ENCODE data around the gene KATNB1. TPM values are rescaled to one million over a fixed set of nuclear protein-coding genes. Genes with fewer than 3 reads are reported as not detected.

KATNB1 gene
- total RNA-seq, 2 experiments from 2014 or later: 21.0 to 22.3 TPM

- Histone ChIP-seq H3K27me3 (ENCODE audit: control insufficient read depth in 1 of 2, insufficient read depth in 2 of 2, low read length in 2 of 2) (no peaks in the 10 kb centered on the region), H3K27ac (ENCODE audit: low read depth in 1 of 2, low read length in 2 of 2) (peak overlapping the region; percentile 60 to 77), H3K4me3 (ENCODE audit: low read length) (peak overlapping the region; percentile 78), H3K4me1 (ENCODE audit: insufficient read depth, low read length) (peaks cover 29% of the 10 kb centered on the region), H3K9me3 (ENCODE audit: control insufficient read depth in 1 of 2, insufficient read depth in 1 of 2, low read length in 2 of 2) (no peaks in the 10 kb centered on the region), H3K36me3 (ENCODE audit: insufficient read depth, low read length) (no peaks in the 10 kb centered on the region)
- TF ChIP-seq, protein P1, sequence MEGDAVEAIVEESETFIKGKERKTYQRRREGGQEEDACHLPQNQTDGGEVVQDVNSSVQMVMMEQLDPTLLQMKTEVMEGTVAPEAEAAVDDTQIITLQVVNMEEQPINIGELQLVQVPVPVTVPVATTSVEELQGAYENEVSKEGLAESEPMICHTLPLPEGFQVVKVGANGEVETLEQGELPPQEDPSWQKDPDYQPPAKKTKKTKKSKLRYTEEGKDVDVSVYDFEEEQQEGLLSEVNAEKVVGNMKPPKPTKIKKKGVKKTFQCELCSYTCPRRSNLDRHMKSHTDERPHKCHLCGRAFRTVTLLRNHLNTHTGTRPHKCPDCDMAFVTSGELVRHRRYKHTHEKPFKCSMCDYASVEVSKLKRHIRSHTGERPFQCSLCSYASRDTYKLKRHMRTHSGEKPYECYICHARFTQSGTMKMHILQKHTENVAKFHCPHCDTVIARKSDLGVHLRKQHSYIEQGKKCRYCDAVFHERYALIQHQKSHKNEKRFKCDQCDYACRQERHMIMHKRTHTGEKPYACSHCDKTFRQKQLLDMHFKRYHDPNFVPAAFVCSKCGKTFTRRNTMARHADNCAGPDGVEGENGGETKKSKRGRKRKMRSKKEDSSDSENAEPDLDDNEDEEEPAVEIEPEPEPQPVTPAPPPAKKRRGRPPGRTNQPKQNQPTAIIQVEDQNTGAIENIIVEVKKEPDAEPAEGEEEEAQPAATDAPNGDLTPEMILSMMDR (IDR thresholded peaks at IDR 0.05): no peak
- peak; percentile 94 to 100 (median 96) for DNase-seq
- no peaks in the 10 kb centered on the region for H3K27me3 Mint-ChIP-seq
- POLR2A ChIA-PET: interaction anchor here (0.8 to 2.9 kb wide), 20 partner anchors 14 to 462 kb away, joined by 3 to 18 read pairs (median 4); partner anchors contain the start of genes CCDC102A, CFAP20, DRC7 and MMP15
- H3K36me3 Mint-ChIP-seq (ENCODE audit: low read depth): peaks cover 25% of the 10 kb centered on the region
- CTCF ChIA-PET: interaction anchor here (0.7 to 1.7 kb wide), 5 partner anchors 249 to 1532 kb away, joined by 3 to 4 read pairs (median 3); partner anchors contain the start of genes CFAP20 and POLR2C
- peak overlapping the region; percentile 87 for H3K27ac Mint-ChIP-seq
- intact Hi-C loops (cut with DNase I, micrococcal nuclease): loop anchor here (1.0 to 10.0 kb wide), 14 partner anchors 42 to 900 kb away; partner anchors contain the start of genes CFAP20 (in 2 of the 2), CCDC102A (in 1 of the 2), CIAPIN1 (in 1 of the 2) and COQ9 (in 1 of the 2)
- peak; percentile 88 for ATAC-seq (ENCODE audit: poor library complexity)
- peaks cover 6% of the 10 kb centered on the region for H3K9me3 Mint-ChIP-seq
- H3K4me3 Mint-ChIP-seq: peak overlapping the region; percentile 95
- H3K4me1 Mint-ChIP-seq (ENCODE audit: low read depth): peaks cover 33% of the 10 kb centered on the region
Observed at GRCh38 chr16:57734925-57735754, 430 bp upstream of the KATNB1 start.

DNA sequence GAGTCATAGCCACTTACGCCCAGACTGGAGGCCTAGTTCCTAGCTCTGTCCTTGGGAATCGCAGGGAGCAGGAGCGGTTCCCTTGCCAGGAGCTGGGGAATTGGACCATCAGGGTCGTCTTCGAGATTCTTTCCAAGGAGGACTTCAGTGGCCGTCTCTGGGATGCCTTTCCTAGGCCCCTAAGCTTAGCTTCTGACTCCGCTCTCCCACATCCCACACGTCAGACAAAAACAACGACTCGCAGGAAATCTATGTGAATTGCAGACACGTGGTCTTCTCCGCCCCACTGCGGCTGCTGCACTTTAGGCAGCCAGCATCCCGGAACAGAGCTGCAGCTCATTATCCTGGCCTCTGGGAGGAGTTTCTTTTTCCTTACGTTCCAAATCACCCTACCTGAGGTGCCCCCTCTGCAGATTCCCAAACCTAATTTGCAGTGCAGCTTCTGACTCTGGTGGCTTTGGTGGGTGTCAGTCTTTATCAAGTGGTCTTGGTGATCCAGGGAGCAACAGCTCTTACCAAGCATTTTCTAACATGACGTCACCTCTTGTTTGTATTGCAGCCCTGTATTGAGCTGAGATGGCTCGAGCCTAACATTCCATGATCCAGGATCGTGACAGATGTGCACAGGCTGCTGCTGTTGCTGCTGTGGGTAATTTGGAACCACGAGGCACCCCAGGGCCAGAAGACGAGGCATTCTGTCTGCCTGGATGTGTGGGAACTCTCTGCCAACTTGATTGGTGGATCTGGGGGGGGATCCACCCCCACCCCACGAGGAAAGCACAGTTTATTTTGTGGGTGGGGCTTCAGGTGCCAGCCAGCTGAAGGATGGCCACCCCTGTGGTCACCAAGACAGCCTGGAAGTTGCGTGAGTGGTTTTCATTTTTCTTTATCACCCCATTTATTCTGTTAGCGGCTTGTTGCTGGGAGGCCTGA lies 1.1 kb downstream of the KATNB1 start:
- Mint-ChIP-seq H3K9me3 (peaks cover 6% of the 10 kb centered on the region), H3K27me3 (no peaks in the 10 kb centered on the region), H3K4me1 (ENCODE audit: low read depth) (peaks cover 33% of the 10 kb centered on the region), H3K27ac (peak overlapping the region; percentile 87), H3K36me3 (ENCODE audit: low read depth) (peaks cover 30% of the 10 kb centered on the region), H3K4me3 (peak overlapping the region; percentile 95)
- no peaks in the 10 kb centered on the region for H3K27me3 ChIP-seq (ENCODE audit: control insufficient read depth in 1 of 2, insufficient read depth in 2 of 2, low read length in 2 of 2)
- peak overlapping the region; percentile 59 to 66 for H3K27ac ChIP-seq (ENCODE audit: low read depth in 1 of 2, low read length in 2 of 2)
- H3K36me3 ChIP-seq (ENCODE audit: insufficient read depth, low read length): peaks cover 1% of the 10 kb centered on the region
- DNase-seq (peak in 12 of 14 experiments; percentile 15 to 78 (median 37)), ATAC-seq (ENCODE audit: poor library complexity) (peak; percentile 10)
- TF ChIP-seq, protein P1 (IDR thresholded peaks at IDR 0.05): no peak
- ChIA-PET POLR2A (interaction anchor here (0.6 to 2.9 kb wide), 10 partner anchors 12 to 392 kb away, joined by 3 to 18 read pairs (median 6); partner anchors contain the start of genes CFAP20, DRC7, POLR2C and USB1), CTCF (interaction anchor here (1.0 to 1.7 kb wide), 2 partner anchors 274 to 393 kb away, joined by 3 to 4 read pairs; partner anchors contain the start of genes CFAP20 and POLR2C)
- H3K4me1 ChIP-seq (ENCODE audit: insufficient read depth, low read length): peaks cover 29% of the 10 kb centered on the region
- H3K4me3 ChIP-seq (ENCODE audit: low read length): peak overlapping the region; percentile 78
- no peaks in the 10 kb centered on the region for H3K9me3 ChIP-seq (ENCODE audit: control insufficient read depth in 1 of 2, insufficient read depth in 1 of 2, low read length in 2 of 2)
- intact Hi-C loops (cut with DNase I, micrococcal nuclease): loop anchor here (5.0 to 10.0 kb wide), 9 partner anchors 199 to 898 kb away; partner anchors contain the start of genes CFAP20 (in 2 of the 2), CCDC102A (in 1 of the 2), CSNK2A2 (in 1 of the 2) and HERPUD1 (in 1 of the 2)

All from CD4-positive, alpha-beta T cell (primary cell).